Left kidney (tissue), 1 donor: ENCODE data around the gene UIMC1. TPM values are rescaled to one million over a fixed set of nuclear protein-coding genes. Genes with fewer than 3 reads are reported as not detected.

ENCODE experiments used
- polyA plus RNA-seq: library from polyadenylated mRNA; unstranded; fragments of 120-200 nt; gene quantifications from one replicate; pipeline ENCODE4 v1.2.1, GENCODE V29; 2013; ENCODE audit not compliant: insufficient read length

Gene UIMC1
- polyA plus RNA-seq, 1 donor = 50.0 TPM

Other genes starting within 250 kb of the UIMC1 start
- gene UNC5A, start 196.2 kb downstream of the UIMC1 start, polyA plus RNA-seq = 0.17 TPM
- gene HK3, start 107.4 kb downstream of the UIMC1 start, polyA plus RNA-seq = 0.18 TPM
- gene ZNF346, start 15.9 kb upstream of the UIMC1 start, polyA plus RNA-seq = 29.4 TPM
- 66.8 TPM for gene FGFR4, start 80.1 kb upstream of the UIMC1 start, polyA plus RNA-seq
- gene NSD1, start 127.0 kb upstream of the UIMC1 start, polyA plus RNA-seq = 68.7 TPM